H1 (cell line): ENCODE data around the gene TIGD1. TPM values are rescaled to one million over a fixed set of nuclear protein-coding genes. Genes with fewer than 3 reads are reported as not detected.

ENCODE experiments used
- CTCF ChIA-PET: fragments of 300-600 bp; sonication (Branson Sonifier 250); formaldehyde crosslinking; loops from one replicate; lab custom pipeline; 2021; ENCODE audit not compliant: partially characterized antibody; lab: Charles Lee
- POLR2A ChIA-PET: fragments of 300-600 bp; sonication (Branson Sonifier 250); formaldehyde crosslinking; loops from one replicate; lab custom pipeline; 2021; ENCODE audit warnings: inconsistent platforms; ENCODE audit not compliant: partially characterized antibody; lab: Charles Lee
- DNase-seq, 2 experiments: peaks; one replicate each; pipeline versions ENCODE4 v3.0.0 to v3.0.0-alpha.2; 2010 to 2022; ENCODE audit warnings: low spot score in 2 of 2, low read depth in 1 of 2, mixed read lengths in 1 of 2
- FAIRE-seq: peaks from 2 replicates; lab custom pipeline; 2011; peaks lifted over from hg19 to GRCh38; lab: Jason Lieb, UNC
- H2AFZ ChIP-seq: 2 replicates; pipeline ENCODE4 v1.8.1; 2012; ENCODE audit warnings: low read length, inconsistent platforms
- H2AK5ac ChIP-seq: 2 replicates; pipeline ENCODE4 v1.6.1; 2013; ENCODE audit warnings: low read depth, low read length
- H2BK120ac ChIP-seq: replicated peaks from 2 replicates; pipeline ENCODE3; 2013; ENCODE audit warnings: low read depth, low read length, inconsistent platforms
- H2BK12ac ChIP-seq: 2 replicates; pipeline ENCODE4 v1.6.1; 2013; ENCODE audit warnings: low read depth, low read length
- H2BK15ac ChIP-seq: 2 replicates; pipeline ENCODE4 v1.6.1; 2013; ENCODE audit warnings: low read length
- H2BK20ac ChIP-seq: 2 replicates; pipeline ENCODE4 v1.6.1; 2013; ENCODE audit warnings: low read length
- H2BK5ac ChIP-seq: 2 replicates; pipeline ENCODE4 v1.6.1; 2013; ENCODE audit warnings: low read depth, low read length
- H3K14ac ChIP-seq: 2 replicates; pipeline ENCODE4 v1.6.1; 2013; ENCODE audit warnings: inconsistent platforms; ENCODE audit not compliant: insufficient read length
- H3K18ac ChIP-seq: 2 replicates; pipeline ENCODE4 v1.6.1; 2013; ENCODE audit warnings: low read length; ENCODE audit errors: extremely low read depth
- H3K23ac ChIP-seq: 2 replicates; pipeline ENCODE4 v1.6.1; 2013; ENCODE audit warnings: inconsistent platforms; ENCODE audit not compliant: insufficient read length
- H3K23me2 ChIP-seq: 2 replicates; pipeline ENCODE4 v1.6.1; 2013; ENCODE audit warnings: low read depth, low read length
- H3K27ac ChIP-seq: 2 replicates; pipeline ENCODE4 v1.6.1; 2011; ENCODE audit warnings: low read depth, low read length, inconsistent platforms
- H3K27me3 ChIP-seq, 4 experiments: replicated peaks in 1 of 4; 1 replicate in 1 of 4; 2 replicates in 3 of 4; pipeline versions ENCODE4 v1.6.1 to v1.8.1; 2011 to 2013; ENCODE audit warnings: low read length in 3 of 4, mild to moderate bottlenecking in 3 of 4, inconsistent platforms in 2 of 4, mixed read lengths in 2 of 4, moderate library complexity in 1 of 4; ENCODE audit not compliant: control insufficient read depth in 3 of 4, insufficient read depth in 3 of 4; ENCODE audit errors: extremely low read depth in 1 of 4
- H3K36me3 ChIP-seq, 4 experiments: 2 replicates each; pipeline versions ENCODE4 v1.6.1 to v1.8.1; 2011 to 2013; ENCODE audit warnings: mild to moderate bottlenecking in 4 of 4, low read length in 3 of 4, moderate library complexity in 2 of 4, control low read depth in 1 of 4, inconsistent platforms in 1 of 4; ENCODE audit not compliant: insufficient read depth in 4 of 4, control insufficient read depth in 2 of 4
- H3K4ac ChIP-seq: replicated peaks from 2 replicates; pipeline ENCODE3; 2013; ENCODE audit warnings: low read length, low read depth, mixed read lengths, inconsistent platforms; ENCODE audit not compliant: insufficient read length
- H3K4me1 ChIP-seq, 4 experiments: replicated peaks in 1 of 4; 1 replicate in 1 of 4; 2 replicates in 3 of 4; pipeline versions ENCODE4 v1.6.1 to v1.8.1; 2011 to 2013; ENCODE audit warnings: low read length in 3 of 4, inconsistent platforms in 2 of 4, mixed read lengths in 1 of 4; ENCODE audit not compliant: insufficient read depth in 4 of 4, control insufficient read depth in 3 of 4
- H3K4me2 ChIP-seq, 2 experiments: 2 replicates each; pipeline versions ENCODE4 v1.6.1 to v1.8.1; 2011 to 2013; ENCODE audit warnings: low read depth in 2 of 2, low read length in 2 of 2, control low read depth in 1 of 2, inconsistent platforms in 1 of 2, mild to moderate bottlenecking in 1 of 2; ENCODE audit not compliant: insufficient read depth in 1 of 2
- H3K4me3 ChIP-seq, 4 experiments: fragments of 200-600, 300-600 bp in 1 of 4; sonication (generic), shearing (Covaris generic), sonication (Bioruptor Twin) in 1 of 4; 2 replicates each; pipeline versions ENCODE4 v1.5.1 to v1.8.1; 2011 to 2016; ENCODE audit warnings: low read length in 4 of 4, low read depth in 3 of 4, control low read depth in 2 of 4, inconsistent platforms in 2 of 4, mild to moderate bottlenecking in 2 of 4, mixed read lengths in 1 of 4, moderate library complexity in 1 of 4; ENCODE audit not compliant: insufficient read depth in 2 of 4; ENCODE audit errors: extremely low read depth in 1 of 4
- H3K56ac ChIP-seq: replicated peaks from 2 replicates; pipeline ENCODE3; 2013; ENCODE audit warnings: low read depth, mild to moderate bottlenecking, mixed read lengths, low read length, inconsistent platforms; ENCODE audit not compliant: insufficient read length
- H3K79me1 ChIP-seq: 2 replicates; pipeline ENCODE4 v1.6.1; 2013; ENCODE audit warnings: low read depth, low read length, control low read depth
- H3K79me2 ChIP-seq, 2 experiments: 2 replicates each; pipeline versions ENCODE4 v1.6.1 to v1.8.1; 2012 to 2013; ENCODE audit warnings: low read length in 2 of 2, mild to moderate bottlenecking in 2 of 2, inconsistent platforms in 1 of 2; ENCODE audit not compliant: insufficient read depth in 2 of 2, control insufficient read depth in 1 of 2
- H3K9ac ChIP-seq, 4 experiments: replicated peaks in 1 of 4; 1 replicate in 1 of 4; 2 replicates in 3 of 4; pipeline versions ENCODE4 v1.6.1 to v1.8.1; 2011 to 2013; ENCODE audit warnings: low read depth in 3 of 4, low read length in 3 of 4, control low read depth in 2 of 4, mild to moderate bottlenecking in 2 of 4, moderate library complexity in 2 of 4, inconsistent platforms in 1 of 4; ENCODE audit errors: extremely low read depth in 1 of 4
- H3K9me3 ChIP-seq, 2 experiments: 2 replicates each; pipeline versions ENCODE4 v1.6.1 to v1.8.1; 2012 to 2013; ENCODE audit warnings: mild to moderate bottlenecking in 2 of 2, moderate library complexity in 2 of 2, control low read depth in 1 of 2, inconsistent platforms in 1 of 2, low read depth in 1 of 2, low read length in 1 of 2, mixed read lengths in 1 of 2; ENCODE audit not compliant: insufficient read depth in 2 of 2
- H4K20me1 ChIP-seq, 2 experiments: replicated peaks in 1 of 2; 2 replicates each; pipeline versions ENCODE3 to v1.8.1; 2011 to 2013; ENCODE audit warnings: inconsistent platforms in 2 of 2, low read length in 2 of 2, mild to moderate bottlenecking in 1 of 2; ENCODE audit not compliant: insufficient read depth in 2 of 2, control insufficient read depth in 1 of 2
- H4K5ac ChIP-seq: 2 replicates; pipeline ENCODE4 v1.6.1; 2013; ENCODE audit warnings: low read length, low read depth, mixed read lengths, inconsistent platforms; ENCODE audit not compliant: insufficient read length
- H4K8ac ChIP-seq: 2 replicates; pipeline ENCODE4 v1.8.0; 2013; ENCODE audit warnings: mild to moderate bottlenecking, moderate library complexity, low read length, inconsistent platforms; ENCODE audit not compliant: insufficient read depth; ENCODE audit errors: extremely low read depth
- H4K91ac ChIP-seq: replicated peaks from 2 replicates; pipeline ENCODE3; 2013; ENCODE audit warnings: low read length, mixed read lengths, inconsistent platforms; ENCODE audit not compliant: insufficient read length
- JUND ChIP-seq: IDR thresholded peaks from 2 replicates; pipeline ENCODE4 v1.6.1; 2011; ENCODE audit warnings: mild to moderate bottlenecking, improper control_type of control experiment, low read length
- RAD21 ChIP-seq, 2 experiments: IDR thresholded peaks in 1 of 2; conservative IDR thresholded peaks in 1 of 2; 2 replicates each; pipeline ENCODE4 v1.6.1; 2011; ENCODE audit warnings: low read depth in 2 of 2, low read length in 2 of 2, improper control_type of control experiment in 1 of 2, inconsistent platforms in 1 of 2, mild to moderate bottlenecking in 1 of 2, moderate library complexity in 1 of 2
- RFX5 ChIP-seq: IDR thresholded peaks from 2 replicates; pipeline ENCODE4 v1.6.1; 2011; ENCODE audit warnings: low read depth, low read length, improper control_type of control experiment, borderline replicate concordance
- TAF7 ChIP-seq: optimal IDR thresholded peaks from 2 replicates; pipeline ENCODE3; 2011; ENCODE audit warnings: low read depth, mild to moderate bottlenecking, inconsistent platforms, low read length, moderate library complexity, borderline replicate concordance
- TCF12 ChIP-seq: IDR thresholded peaks from 2 replicates; pipeline ENCODE4 v1.6.1; 2011; ENCODE audit warnings: low read depth, mild to moderate bottlenecking, low read length
- whole genome bisulfite sequencing, 2 experiments: shearing (Covaris generic) in 1 of 2; methylation state at CpG; one replicate each; pipeline versions ENCODE4 v1.1.6 to v1.1.7; 2013 to 2015; ENCODE audit warnings: low lambda C conversion rate in 2 of 2, mixed read lengths in 2 of 2, inconsistent platforms in 1 of 2, low coverage in 1 of 2, missing lambda C conversion rate in 1 of 2; ENCODE audit not compliant: insufficient replicate concordance in 2 of 2, insufficient coverage in 1 of 2, insufficient read length in 1 of 2; ENCODE audit errors: extremely low coverage in 1 of 2, missing lambda C conversion rate in 1 of 2; 5-methylcytosine and 5-hydroxymethylcytosine counted together
- polyA plus RNA-seq, 7 experiments: library from polyadenylated mRNA; depleted of rRNA in 3 of 7; stranded (reverse) in 5 of 7; unstranded in 2 of 7; fragments of >200 nt in 5 of 7; fragments of 200-250 nt in 2 of 7; gene quantifications; 1 replicate in 5 of 7; 2 replicates in 1 of 7; 4 replicates in 1 of 7; pipeline versions ENCODE4 v1.2.1 to v1.2.3, GENCODE V29; 2011 to 2013; ENCODE audit warnings: missing spikeins in 2 of 7, mixed read lengths in 2 of 7
- total RNA-seq: library from RNA; stranded (reverse); fragmentation: NEBNext Ultra II Directional; extraction: Animal tissue kit (Norgen Biotek cat#: 25700); gene quantifications from 2 replicates; pipeline ENCODE4 v1.2.1, GENCODE V29; 2021
- TF ChIP-seq, protein P1 (sequence below), 3 experiments: IDR thresholded peaks; 1 replicate in 2 of 3; 2 replicates in 1 of 3; pipeline versions ENCODE4 v1.5.1 to v1.6.1; 2011; ENCODE audit warnings: low read length in 3 of 3, mild to moderate bottlenecking in 3 of 3, inconsistent platforms in 2 of 3, low read depth in 1 of 3, moderate library complexity in 1 of 3; ENCODE audit not compliant: insufficient read depth in 1 of 3; ENCODE audit errors: control extremely low read depth in 1 of 3

TIGD1 gene
- total and polyA plus RNA-seq, 2 of the 8 experiments (the other 6 are each of a cell fraction or from before 2014, with no cell fraction given): 4.7 to 8.3 TPM

DNA sequence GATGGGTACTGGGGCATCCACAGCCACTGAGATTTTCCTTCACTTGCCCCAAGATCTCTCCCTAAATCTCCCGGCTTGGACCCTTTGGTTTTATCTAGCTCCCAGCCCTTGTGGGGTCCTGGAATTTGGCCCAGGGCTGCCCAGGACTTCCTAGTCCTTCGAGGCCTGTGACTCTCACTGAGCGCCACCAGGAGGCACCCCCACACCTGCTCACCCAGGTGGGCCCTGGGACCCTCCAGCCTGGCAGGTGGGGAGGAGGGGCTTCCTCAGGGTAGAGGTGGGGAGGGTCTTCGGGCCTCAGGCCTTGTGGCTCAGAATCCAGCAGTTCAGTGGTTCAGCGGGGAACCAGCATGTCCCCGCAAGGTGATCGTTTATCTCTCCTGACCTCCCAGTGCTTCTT lies 42.1 kb downstream of the TIGD1 start:
- no peak overlapping the region for H4K91ac ChIP-seq
- no peaks in the 10 kb centered on the region for H3K36me3 ChIP-seq
- WGBS, 2 experiments: 81% methylated on average over 6 of the region's 7 CpGs; no CpG with 5 or more reads in 1 of the 2 experiments
- no peak overlapping the region for H3K23ac ChIP-seq
- H2BK12ac ChIP-seq: no peak overlapping the region
- no peak overlapping the region for H4K8ac ChIP-seq
- H2BK5ac ChIP-seq: no peak overlapping the region
- H2BK20ac ChIP-seq: no peak overlapping the region
- no peak overlapping the region for H3K56ac ChIP-seq
- H3K4me3 ChIP-seq: no peak overlapping the region
- H2AK5ac ChIP-seq: no peak overlapping the region; the same call in 1 of the 2 replicates
- H3K27me3 ChIP-seq: peaks cover 15 to 34% (median 32%) of the 10 kb centered on the region in 4 experiments
- peaks cover 0 to 19% (median 12%) of the 10 kb centered on the region in 4 experiments; a peak in 6 of 7 replicates for H3K4me1 ChIP-seq
- peak; percentile 33 to 63 for TF ChIP-seq RAD21 (IDR thresholded peaks at IDR 0.05 in 1 of 2, conservative IDR thresholded peaks at IDR 0.05 in 1 of 2; ENCODE audit: low read depth in 2 of 2, low read length in 2 of 2)
- no peak for TF ChIP-seq RFX5
- TF ChIP-seq, protein P1, sequence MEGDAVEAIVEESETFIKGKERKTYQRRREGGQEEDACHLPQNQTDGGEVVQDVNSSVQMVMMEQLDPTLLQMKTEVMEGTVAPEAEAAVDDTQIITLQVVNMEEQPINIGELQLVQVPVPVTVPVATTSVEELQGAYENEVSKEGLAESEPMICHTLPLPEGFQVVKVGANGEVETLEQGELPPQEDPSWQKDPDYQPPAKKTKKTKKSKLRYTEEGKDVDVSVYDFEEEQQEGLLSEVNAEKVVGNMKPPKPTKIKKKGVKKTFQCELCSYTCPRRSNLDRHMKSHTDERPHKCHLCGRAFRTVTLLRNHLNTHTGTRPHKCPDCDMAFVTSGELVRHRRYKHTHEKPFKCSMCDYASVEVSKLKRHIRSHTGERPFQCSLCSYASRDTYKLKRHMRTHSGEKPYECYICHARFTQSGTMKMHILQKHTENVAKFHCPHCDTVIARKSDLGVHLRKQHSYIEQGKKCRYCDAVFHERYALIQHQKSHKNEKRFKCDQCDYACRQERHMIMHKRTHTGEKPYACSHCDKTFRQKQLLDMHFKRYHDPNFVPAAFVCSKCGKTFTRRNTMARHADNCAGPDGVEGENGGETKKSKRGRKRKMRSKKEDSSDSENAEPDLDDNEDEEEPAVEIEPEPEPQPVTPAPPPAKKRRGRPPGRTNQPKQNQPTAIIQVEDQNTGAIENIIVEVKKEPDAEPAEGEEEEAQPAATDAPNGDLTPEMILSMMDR (IDR thresholded peaks at IDR 0.05; ENCODE audit: control extremely low read depth in 1 of 3, insufficient read depth in 1 of 3, low read depth in 1 of 3, low read length in 3 of 3): peak in 2 of 3 experiments; percentile 57 to 58; a peak in 3 of 4 replicates
- TF ChIP-seq JUND: no peak
- TF ChIP-seq TAF7: no peak
- 0 out of 2 replicates have a peak, but pooled peaks have one; percentile 13 for TF ChIP-seq TCF12
- no peak for FAIRE-seq
- no peak overlapping the region for H3K14ac ChIP-seq
- no peak overlapping the region for H2BK120ac ChIP-seq
- peaks cover 0 to 2% of the 10 kb centered on the region in 2 experiments for H4K20me1 ChIP-seq
- H4K5ac ChIP-seq: no peak overlapping the region
- no peak overlapping the region for H3K27ac ChIP-seq
- POLR2A ChIA-PET: interaction anchor here (0.9 to 1.7 kb wide), 4 partner anchors 12 to 42 kb away, joined by 3 to 5 read pairs (median 3); partner anchors contain the start of genes EIF4E2, PRSS56 and TIGD1
- no peak overlapping the region for H3K4me2 ChIP-seq
- DNase-seq: no peak
- no peak overlapping the region; a peak in 1 of 7 replicates for H3K9ac ChIP-seq
- CTCF ChIA-PET: interaction anchor here (0.6 to 10.8 kb wide), 14 partner anchors 8 to 174 kb away, joined by 3 to 176 read pairs (median 4); partner anchors contain the start of genes CHRND and PRSS56
- 0 out of 2 replicates have a peak overlapping the region, but pooled peaks have one; percentile 72 for H2BK15ac ChIP-seq
- H3K18ac ChIP-seq: no peak overlapping the region
- no peaks in the 10 kb centered on the region for H3K9me3 ChIP-seq
- H3K79me2 ChIP-seq: no peaks in the 10 kb centered on the region
- peaks cover 7% of the 10 kb centered on the region; the same call in 1 of the 2 replicates for H3K23me2 ChIP-seq
- H3K4ac ChIP-seq: no peak overlapping the region
- no peaks in the 10 kb centered on the region for H3K79me1 ChIP-seq
- H2AFZ ChIP-seq: no peak overlapping the region
